Fibroblast of pulmonary artery (primary cell): ENCODE measurements around the gene PRX.

ENCODE experiments used
- DNase-seq: peaks from one replicate; pipeline ENCODE4 v3.0.0-alpha.2; 2010; ENCODE audit warnings: low read depth
- H3K4me3 ChIP-seq: replicated peaks from 2 replicates; pipeline ENCODE4 v1.5.1; 2011; ENCODE audit warnings: low read depth, mild to moderate bottlenecking, control low read depth, low read length, moderate library complexity
- TF ChIP-seq, protein P1 (sequence below): IDR thresholded peaks from 2 replicates; pipeline ENCODE4 v1.5.1; 2011; ENCODE audit warnings: mild to moderate bottlenecking, control low read depth, low read length, inconsistent platforms; ENCODE audit errors: missing control alignments

The PRX gene

GRCh38 chr19:40366697-40367561, 46.2 kb downstream of the PRX start:
- peak overlapping the region; percentile 63 for H3K4me3 ChIP-seq
- peak; percentile 26 for DNase-seq
- TF ChIP-seq, protein P1, sequence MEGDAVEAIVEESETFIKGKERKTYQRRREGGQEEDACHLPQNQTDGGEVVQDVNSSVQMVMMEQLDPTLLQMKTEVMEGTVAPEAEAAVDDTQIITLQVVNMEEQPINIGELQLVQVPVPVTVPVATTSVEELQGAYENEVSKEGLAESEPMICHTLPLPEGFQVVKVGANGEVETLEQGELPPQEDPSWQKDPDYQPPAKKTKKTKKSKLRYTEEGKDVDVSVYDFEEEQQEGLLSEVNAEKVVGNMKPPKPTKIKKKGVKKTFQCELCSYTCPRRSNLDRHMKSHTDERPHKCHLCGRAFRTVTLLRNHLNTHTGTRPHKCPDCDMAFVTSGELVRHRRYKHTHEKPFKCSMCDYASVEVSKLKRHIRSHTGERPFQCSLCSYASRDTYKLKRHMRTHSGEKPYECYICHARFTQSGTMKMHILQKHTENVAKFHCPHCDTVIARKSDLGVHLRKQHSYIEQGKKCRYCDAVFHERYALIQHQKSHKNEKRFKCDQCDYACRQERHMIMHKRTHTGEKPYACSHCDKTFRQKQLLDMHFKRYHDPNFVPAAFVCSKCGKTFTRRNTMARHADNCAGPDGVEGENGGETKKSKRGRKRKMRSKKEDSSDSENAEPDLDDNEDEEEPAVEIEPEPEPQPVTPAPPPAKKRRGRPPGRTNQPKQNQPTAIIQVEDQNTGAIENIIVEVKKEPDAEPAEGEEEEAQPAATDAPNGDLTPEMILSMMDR: no peak

DNA sequence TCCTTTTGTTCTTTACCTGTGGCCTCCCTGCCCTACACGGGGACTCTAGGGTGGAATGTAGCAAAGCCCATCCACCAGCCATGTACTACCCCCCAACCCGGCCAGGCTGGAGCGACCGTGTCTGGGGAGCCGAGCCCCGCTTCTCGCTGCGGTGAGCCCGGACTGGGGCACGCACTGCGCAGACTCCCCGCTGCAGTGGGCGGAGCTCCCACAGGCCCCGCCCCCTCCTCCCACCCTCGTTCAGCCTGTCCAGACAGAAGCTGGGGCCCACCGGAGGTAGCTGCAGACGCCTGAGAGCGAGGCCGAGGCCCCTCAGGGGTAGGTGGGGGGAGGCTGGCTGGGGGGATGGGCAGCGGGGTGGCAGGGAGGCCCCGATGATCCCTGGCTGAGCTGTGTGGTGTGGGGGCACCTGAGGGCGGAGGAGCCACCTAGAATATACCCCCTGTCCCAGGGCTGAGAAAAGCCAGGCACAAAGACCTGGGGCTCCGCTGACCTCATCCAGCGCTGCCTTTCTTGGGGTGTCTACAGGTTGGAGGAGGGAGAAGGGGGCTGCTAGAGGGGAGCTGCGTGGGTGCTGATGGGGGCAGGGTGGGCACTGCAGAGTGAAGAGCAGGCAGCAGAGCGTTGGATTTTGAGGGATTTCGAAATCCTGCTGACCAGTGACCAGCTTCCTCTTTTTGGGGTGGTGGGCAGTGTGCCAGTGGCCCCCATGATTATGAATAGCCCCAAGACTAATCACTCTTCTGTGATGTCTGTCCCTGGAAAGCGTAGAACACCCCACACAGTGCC, 47.4 kb downstream of the PRX start:
- peak overlapping the region; percentile 63 for H3K4me3 ChIP-seq
- DNase-seq: peak; percentile 77
- TF ChIP-seq, protein P1: no peak

GRCh38 chr19:40365010-40365409, 48.2 kb downstream of the PRX start:
- TF ChIP-seq, protein P1: no peak
- no peak overlapping the region for H3K4me3 ChIP-seq
- DNase-seq: no peak

GRCh38 chr19:40363069-40363468, 50.1 kb downstream of the PRX start:
- TF ChIP-seq, protein P1: no peak
- no peak overlapping the region for H3K4me3 ChIP-seq
- no peak for DNase-seq

DNA sequence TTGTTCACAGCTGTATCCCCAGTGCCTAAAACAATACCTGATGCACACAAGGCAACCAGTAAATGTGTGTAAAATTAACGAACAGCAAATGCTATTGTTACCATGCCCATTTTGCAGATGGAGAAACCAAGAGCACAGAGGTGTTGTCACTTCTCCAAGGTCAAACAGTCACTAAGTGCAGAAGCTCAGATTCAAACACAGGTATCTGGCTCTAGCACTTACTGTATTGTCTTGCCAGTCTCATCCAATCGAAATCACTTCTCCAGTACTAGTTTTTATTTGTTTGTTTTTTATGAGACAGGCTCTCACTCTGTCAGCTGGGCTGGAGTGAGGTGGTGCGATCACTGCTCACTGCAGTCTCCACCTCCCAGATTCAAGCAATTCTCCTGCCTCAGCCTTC, 51.0 kb downstream of the PRX start:
- TF ChIP-seq, protein P1: no peak
- no peak for DNase-seq
- H3K4me3 ChIP-seq: no peak overlapping the region

DNA sequence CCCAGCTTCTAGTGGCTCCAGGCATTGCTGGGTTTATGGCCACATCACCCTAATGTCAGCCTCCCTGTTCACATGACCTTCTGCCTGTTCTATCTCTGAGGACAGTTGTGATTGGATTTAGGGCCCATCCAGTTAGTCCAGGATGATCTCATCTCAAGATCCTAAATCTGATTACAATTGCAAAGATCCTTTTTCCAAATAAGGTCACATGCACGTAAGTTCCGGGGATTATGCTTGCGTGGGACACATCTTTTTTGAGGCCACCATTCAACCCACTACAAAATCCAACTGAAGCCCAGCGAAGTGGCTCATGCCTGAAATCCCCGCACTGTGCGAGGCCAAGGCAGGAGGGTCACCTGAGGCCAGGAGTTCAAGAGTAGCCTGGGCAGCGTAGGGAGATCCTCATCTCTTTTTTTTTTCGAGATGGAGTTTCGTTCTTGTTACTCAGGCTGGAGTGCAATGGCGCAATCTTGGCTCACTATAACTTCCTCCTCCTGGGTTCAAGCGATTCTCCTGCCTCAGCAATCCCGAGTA, 52.4 kb downstream of the PRX start:
- no peak for DNase-seq
- H3K4me3 ChIP-seq: no peak overlapping the region
- TF ChIP-seq, protein P1: no peak
